SH-SY5Y (cell line): ENCODE measurements around the gene PRUNE2.

ENCODE experiments used
- GATA2 ChIP-seq: IDR thresholded peaks from 2 replicates; pipeline ENCODE4 v1.6.1; 2011; ENCODE audit warnings: mild to moderate bottlenecking, low read depth, low read length
- GATA3 ChIP-seq: IDR thresholded peaks from 2 replicates; pipeline ENCODE4 v1.6.1; 2011; ENCODE audit warnings: low read depth, mild to moderate bottlenecking, low read length, moderate library complexity

Gene PRUNE2

DNA sequence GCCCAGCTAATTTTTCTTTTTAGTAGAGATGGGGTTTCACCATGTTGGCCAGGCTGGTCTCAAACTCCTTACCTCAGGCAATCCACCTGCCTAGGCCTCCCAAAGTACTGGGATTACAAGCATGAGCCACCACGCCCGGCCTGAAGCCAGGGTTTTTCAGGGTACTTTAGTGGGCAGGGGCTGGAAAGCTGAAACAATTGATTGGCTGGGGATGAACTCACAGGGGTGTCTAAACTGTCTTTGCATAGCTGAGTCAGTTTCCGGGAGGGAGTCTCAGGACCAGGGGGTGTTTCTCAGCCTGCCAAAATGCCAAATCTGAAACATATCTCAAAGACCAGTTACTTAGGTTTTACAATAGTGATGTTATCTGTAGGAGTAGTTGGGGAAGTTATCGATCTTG, 46.1 kb downstream of the PRUNE2 start:
- no peak for TF ChIP-seq GATA2
- TF ChIP-seq GATA3, result no peak

DNA sequence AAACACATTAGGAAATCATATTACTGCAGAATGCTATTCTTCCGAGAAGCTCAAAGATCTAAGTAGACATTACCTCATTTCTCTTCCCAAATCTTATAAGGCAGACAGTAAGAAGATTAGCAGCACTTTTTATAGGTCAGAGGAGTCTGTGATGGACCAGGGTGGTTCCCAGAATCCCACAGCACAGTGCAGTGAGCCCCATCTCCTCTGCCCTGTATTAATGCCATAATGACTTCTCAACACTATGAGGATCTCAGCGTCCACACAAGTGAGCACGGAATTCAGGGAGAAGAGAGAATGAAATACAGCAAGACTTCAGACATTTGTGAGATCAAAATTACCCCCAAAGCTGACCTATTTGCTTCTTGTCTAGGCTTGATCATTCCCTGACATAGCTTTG, 49.9 kb downstream of the PRUNE2 start:
- TF ChIP-seq GATA3, result no peak
- no peak for TF ChIP-seq GATA2

- no peak for TF ChIP-seq GATA2
- TF ChIP-seq GATA3, result no peak
These were observed 50.9 kb downstream of the PRUNE2 start for GRCh38 chr9:76855015-76855414.

DNA sequence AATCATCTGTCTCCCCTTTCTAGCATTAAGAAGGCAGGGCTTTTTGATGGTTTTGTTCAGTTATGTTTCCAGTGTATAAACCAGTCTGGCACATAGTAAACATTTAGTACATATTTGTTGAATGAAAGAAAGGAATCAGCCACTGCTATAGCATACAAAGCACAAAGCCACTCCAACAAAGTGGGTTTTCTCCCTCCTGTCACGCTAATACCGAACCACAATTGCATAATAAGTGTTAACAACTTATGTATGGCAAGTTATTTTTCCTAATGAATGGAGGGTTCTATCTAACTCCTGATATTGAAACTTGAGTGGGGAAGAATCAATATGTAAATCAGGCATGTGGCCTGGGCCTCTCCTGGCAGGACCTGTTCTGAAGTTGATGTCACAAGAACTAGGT, 53.9 kb downstream of the PRUNE2 start:
- TF ChIP-seq GATA3, result no peak
- TF ChIP-seq GATA2, result no peak

GRCh38 chr9:76846297-76846696, 59.6 kb downstream of the PRUNE2 start:
- no peak for TF ChIP-seq GATA2
- no peak for TF ChIP-seq GATA3

DNA sequence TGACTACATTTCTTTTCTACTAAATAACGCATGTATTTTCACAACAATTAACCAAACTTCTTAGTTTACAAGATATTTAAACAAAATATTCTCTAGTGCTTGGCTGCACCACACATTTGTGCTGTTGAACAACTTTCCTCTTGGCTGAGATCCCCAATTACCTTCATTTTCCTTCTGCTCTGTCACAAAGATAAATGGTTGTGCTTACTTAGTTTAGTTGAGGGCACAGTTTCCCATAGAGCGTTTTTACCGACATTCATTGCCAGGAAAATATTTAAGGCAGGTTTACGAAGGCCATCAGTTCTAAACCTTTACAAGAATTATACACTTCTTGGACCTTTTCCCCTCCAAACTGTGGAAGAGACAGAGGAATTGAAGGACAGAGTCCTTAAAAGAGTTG, 60.7 kb downstream of the PRUNE2 start:
- TF ChIP-seq GATA2, result no peak
- TF ChIP-seq GATA3, result no peak

DNA sequence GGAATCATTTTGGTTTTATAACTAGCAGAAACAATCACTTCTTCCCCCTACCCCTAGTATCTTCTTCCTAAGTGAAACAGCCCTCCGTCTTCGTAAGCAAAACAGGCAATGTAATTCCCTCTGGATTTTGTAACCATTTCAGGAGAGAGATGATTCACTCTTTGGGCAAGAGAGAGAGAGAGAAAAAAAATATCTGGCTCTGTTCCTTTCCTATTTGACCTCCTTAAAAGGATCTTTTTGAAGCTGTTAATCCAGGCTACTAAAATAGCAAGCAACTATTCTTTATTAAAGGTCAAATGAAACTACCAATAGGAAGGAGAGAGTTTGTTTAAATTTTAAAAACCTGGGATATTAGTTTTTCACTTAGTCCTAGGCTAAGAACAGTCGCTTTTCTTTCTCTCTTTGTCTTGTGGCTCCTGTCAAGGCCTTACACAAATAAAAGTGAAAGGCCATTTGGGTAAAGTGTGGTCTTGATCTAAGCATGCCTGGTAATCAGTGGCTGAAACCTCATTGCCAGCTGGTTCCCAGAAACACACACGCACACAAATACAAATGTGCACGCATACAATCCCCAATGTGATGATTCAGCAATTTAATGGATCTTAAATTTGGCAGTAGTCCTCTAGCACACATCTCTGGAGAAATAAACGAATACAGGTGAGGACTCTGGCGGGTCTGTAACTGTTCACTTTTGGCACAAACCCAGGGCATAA, 70.2 kb downstream of the PRUNE2 start:
- TF ChIP-seq GATA3, result no peak
- TF ChIP-seq GATA2, result no peak

DNA sequence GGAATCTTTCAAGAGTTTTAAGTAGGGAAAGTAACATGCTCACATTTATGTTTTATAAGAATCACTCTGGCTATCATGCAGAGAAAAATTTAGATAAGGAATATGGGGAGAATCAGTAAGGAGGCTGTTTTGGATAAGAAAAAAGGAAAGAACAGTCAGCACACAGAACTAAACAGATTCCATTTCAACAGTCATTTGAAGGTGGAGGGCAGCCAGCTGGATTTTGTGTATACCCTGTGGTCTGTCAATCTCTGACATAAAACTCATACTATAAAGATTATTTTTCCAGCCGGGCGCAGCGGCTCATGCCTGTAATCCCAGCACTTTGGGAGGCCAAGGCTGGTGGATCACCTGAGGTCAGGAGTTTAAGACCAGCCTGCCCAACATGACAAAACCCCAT, 77.5 kb downstream of the PRUNE2 start:
- TF ChIP-seq GATA2 (no peak), GATA3 (no peak)

DNA sequence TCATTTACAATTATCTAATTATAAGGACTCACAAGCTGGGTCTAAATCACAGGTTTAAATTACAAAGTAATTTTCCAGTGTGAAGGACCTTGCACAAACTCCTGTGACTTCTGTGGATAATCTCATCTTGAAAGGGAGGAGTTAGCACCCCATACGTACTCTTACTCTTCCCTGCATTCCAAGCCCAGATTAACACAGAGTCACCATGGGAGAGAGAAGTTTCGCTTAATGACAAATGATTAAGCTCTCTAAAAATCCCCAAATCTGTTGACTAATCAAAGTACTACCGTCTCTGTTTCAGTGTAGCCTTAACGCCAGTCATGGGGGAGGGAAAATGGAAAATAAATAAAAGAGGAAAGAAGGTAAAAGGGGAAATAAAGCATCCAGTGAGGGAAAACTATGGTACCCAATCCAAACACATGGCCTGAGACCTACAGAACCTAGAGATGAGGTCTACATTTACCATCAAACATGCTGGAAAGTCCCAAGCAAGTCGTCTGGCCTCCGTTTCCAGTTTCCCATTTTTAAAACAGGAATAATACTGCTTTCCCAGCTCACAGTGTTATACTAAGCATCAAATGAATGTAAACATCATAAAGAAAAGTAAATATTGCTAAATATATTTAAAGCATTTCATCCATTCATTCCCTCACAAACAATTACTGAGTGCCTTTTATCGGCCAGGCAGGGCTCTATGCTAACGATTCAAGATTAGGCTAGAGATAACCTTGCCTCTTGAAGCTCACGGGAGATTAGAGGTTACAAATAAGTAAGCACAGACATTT, 78.4 kb downstream of the PRUNE2 start:
- TF ChIP-seq GATA2 (no peak), GATA3 (no peak)

DNA sequence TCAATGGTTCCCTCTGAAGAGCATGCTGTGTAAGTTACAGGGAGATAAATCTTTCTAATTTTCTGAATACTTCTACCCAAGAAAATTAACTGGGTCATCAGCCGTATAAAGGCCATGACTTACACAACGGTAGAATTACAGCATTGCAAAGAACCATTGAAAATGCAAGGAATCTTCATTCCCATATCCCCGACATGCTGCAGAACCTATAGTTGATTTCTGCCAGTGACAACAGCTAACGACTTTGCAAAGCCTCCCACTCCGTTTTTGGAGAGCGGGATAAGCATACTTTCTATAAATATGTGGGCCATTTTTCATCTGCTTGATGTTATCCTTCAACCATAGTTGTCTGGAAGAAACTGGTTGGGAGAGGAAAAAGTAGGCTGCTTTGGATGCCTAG, 85.5 kb downstream of the PRUNE2 start:
- TF ChIP-seq GATA2, result no peak
- no peak for TF ChIP-seq GATA3

DNA sequence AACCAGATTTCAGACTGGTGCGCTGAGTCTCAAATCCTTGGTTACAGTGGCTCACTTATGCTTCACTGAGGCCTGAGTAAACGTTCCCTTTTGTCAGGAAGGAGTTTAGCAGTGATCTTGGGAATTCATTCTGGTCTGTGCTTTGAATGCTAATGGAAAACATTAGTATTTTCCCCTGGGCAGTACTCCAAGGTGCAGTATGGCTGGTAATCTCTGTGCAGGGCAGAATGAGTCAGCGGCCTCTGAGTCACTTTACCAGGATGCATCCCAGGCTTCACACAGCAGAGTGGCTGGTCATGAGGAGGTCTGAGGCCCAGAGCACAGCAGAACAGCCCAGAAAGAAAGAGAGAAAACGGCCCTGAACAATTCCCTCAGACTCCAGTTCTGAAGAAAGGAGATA, 87.6 kb downstream of the PRUNE2 start:
- TF ChIP-seq GATA3 (no peak), GATA2 (no peak)

DNA sequence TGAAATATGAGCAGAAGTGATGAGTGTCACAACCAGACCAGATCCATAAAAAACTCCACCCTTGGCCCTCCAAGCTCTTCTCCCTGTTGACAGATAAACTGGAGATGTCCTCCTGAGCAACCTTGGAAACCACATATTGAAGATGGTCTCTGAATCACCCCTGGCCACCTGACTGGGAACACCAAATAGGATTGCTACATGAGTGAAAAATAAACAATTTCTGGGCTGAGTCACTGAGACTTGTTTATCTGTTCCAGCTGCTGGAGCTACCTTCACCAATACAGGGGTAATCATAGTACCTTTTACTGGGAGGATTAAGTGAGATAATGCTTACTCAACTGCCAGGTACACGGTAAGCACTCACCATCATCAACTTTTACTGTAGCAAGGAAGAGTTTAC, 88.4 kb downstream of the PRUNE2 start:
- TF ChIP-seq GATA2 (no peak), GATA3 (no peak)

DNA sequence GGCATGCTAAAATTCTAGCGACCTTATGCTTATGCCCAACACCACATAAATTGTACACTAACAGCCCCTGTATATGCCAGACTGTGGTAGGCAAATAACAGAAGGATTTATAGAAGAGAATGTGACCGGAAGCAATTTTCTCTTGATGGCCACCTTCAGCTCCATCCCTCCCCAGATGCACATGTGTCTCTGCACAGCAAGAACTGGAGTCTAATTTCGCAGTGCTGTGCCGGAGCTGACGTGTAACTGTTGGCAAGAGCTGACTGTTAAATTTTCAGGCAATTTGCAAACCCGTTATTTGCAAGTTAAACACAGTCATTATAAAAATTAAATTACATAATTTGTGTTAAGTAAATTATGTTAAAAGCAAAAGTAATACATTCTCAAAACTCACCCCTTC, 93.3 kb downstream of the PRUNE2 start:
- TF ChIP-seq GATA3 (no peak), GATA2 (no peak)

DNA sequence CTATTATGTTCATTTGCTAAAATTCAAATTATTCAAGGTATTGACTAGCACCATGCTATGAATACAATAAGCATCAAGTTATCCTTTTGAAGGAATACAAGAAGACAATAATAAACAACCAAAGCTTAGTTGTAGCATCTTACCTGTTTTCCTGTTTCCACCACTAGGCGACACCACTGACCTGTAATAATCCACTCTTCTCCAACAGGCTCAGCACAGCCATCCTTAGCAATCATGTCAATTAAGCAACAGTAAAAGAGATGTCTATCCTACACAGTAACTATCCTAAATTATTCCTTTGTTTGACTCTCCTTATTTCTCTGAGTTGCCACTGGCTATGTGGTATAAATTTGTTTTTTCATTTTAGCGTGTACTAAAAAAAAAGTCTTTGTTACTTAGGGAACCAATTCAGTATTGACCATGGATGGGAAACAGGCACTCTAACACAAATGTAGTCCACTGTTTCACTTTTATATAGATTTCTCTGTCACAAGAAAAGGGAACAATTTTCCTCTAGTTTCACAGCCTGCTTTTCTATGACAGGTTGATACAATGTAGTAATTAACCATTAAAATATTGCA, 95.4 kb downstream of the PRUNE2 start:
- TF ChIP-seq GATA3 (no peak), GATA2 (no peak)

DNA sequence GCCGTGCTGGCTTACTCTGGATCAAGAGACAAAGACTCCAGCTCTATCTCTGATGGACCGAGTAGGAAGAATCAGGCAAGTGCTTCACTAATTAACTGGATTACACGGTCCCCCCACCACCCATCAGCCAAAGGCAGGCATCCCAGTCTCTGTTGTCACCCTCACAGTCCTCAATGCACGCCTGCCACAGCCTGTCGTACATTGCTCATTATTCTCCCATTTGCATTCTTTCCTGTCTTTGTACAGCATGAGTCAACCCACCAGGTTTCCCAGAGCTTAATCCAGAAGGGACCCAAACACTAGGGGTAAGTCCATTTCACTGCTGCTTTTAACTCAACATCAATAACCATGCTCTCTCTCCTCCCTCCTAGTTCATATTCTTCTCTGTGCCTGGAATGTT, 97.3 kb downstream of the PRUNE2 start:
- TF ChIP-seq GATA2 (no peak), GATA3 (no peak)

DNA sequence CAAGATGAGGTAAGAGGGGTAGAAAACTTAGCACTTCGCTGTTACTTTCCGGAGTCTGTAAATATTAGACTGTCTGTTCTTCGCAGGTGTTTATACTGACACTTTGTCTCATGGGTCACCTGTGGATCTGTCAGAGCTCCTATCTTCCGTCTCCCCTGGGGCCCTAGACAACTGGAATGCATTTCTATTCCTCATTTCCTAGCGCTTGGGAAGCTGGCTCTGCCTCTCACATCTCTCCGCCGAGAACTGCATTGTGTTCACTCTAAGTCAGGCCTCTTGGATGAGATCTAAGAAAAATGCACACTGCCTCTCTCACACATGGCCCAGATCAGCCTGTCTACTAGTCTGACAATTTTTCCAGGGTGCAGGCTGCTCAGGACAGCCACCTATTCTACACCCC, 102.2 kb downstream of the PRUNE2 start:
- TF ChIP-seq GATA3 (no peak), GATA2 (no peak)
